Activated CD8-positive, alpha-beta T cell treated with anti-CD3 and anti-CD28 coated beads for 36 hours (primary cell): ENCODE data around the gene SWI5. TPM values are rescaled to one million over a fixed set of nuclear protein-coding genes. Genes with fewer than 3 reads are reported as not detected.
A peak's percentile ranks its signal among the peaks of the same experiment; 100 is the strongest.

ENCODE experiments used
- ATAC-seq: fragments of 200-7000 bp; cut with Tn5 transposase; one replicate; pipeline ENCODE4 v1.10.0; 2021; ENCODE audit warnings: mild to moderate bottlenecking, moderate library complexity
- CTCF ChIA-PET: fragments of 350-600 bp; sonication (Branson Sonifier 250); formaldehyde crosslinking; loops from one replicate; lab custom pipeline; 2021; ENCODE audit warnings: antibody characterized with exemption; lab: Charles Lee
- POLR2A ChIA-PET: fragments of 350-600 bp; sonication (Branson Sonifier 250); formaldehyde crosslinking; loops from one replicate; lab custom pipeline; 2021; ENCODE audit warnings: antibody characterized with exemption; lab: Charles Lee
- DNase-seq: peaks from one replicate; pipeline ENCODE4 v3.0.0-alpha.2; 2020
- H3K27ac Mint-ChIP-seq: one replicate; pipeline ENCODE4 v1.8.0; 2021; ENCODE audit warnings: mild to moderate bottlenecking, mixed read lengths
- H3K27me3 Mint-ChIP-seq: one replicate; pipeline ENCODE4 v1.8.0; 2021; ENCODE audit warnings: mixed read lengths
- H3K36me3 Mint-ChIP-seq: one replicate; pipeline ENCODE4 v1.8.0; 2021; ENCODE audit warnings: low read depth, mixed read lengths
- H3K4me1 Mint-ChIP-seq: one replicate; pipeline ENCODE4 v1.8.0; 2021; ENCODE audit warnings: low read depth, mixed read lengths
- H3K4me3 Mint-ChIP-seq: one replicate; pipeline ENCODE4 v1.8.0; 2021; ENCODE audit warnings: mild to moderate bottlenecking, moderate library complexity, mixed read lengths
- H3K9me3 Mint-ChIP-seq: one replicate; pipeline ENCODE4 v1.8.0; 2021; ENCODE audit warnings: mixed read lengths
- CTCF ChIP-seq: fragments of 200-600 bp; IDR thresholded peaks from one replicate; pipeline ENCODE4 v1.8.0; 2022; ENCODE audit warnings: antibody characterized with exemption, mild to moderate bottlenecking
- intact Hi-C: fragments of 100-400 bp; cut with micrococcal nuclease; formaldehyde crosslinking; loops from one replicate; pipeline ENCODE4 v1.10.0; 2022
- total RNA-seq, 2 experiments: library from RNA; stranded (reverse); gene quantifications; one replicate each; pipeline ENCODE4 v1.2.3, GENCODE V29; 2021

The SWI5 gene
- total RNA-seq, 2 experiments from 2014 or later, result 12.4 to 13.3 TPM

GRCh38 chr9:128247226-128247803 lies 28.8 kb upstream of the SWI5 start:
- Mint-ChIP-seq H3K9me3 (no peaks in the 10 kb centered on the region), H3K27ac (no peak overlapping the region), H3K4me3 (no peak overlapping the region), H3K4me1 (peaks cover 26% of the 10 kb centered on the region), H3K27me3 (peaks cover 20% of the 10 kb centered on the region), H3K36me3 (no peaks in the 10 kb centered on the region)
- intact Hi-C loops, result no loop called here
- DNase-seq (no peak), ATAC-seq (no peak)
- POLR2A ChIA-PET, result no interaction called here
- CTCF ChIA-PET, result no interaction called here
- no peak for TF ChIP-seq CTCF

- Mint-ChIP-seq H3K4me3 (peak overlapping the region; percentile 82), H3K9me3 (no peaks in the 10 kb centered on the region), H3K27ac (peak overlapping the region; percentile 59), H3K4me1 (peaks cover 18% of the 10 kb centered on the region), H3K36me3 (no peaks in the 10 kb centered on the region), H3K27me3 (peaks cover 9% of the 10 kb centered on the region)
- ATAC-seq (no peak), DNase-seq (no peak)
- intact Hi-C loops, result no loop called here
- CTCF ChIA-PET, result interaction anchor here (1.0 kb wide), 1 partner anchor 92 kb away, joined by 3 read pairs; no protein-coding TSS in a partner anchor
- POLR2A ChIA-PET, result interaction anchor here (0.6 to 1.1 kb wide), 4 partner anchors 21 to 52 kb away, joined by 3 read pairs; no protein-coding TSS in a partner anchor
- no peak for TF ChIP-seq CTCF
Observed at GRCh38 chr9:128249558-128249907, 26.5 kb upstream of the SWI5 start.

- Mint-ChIP-seq H3K4me3 (peak overlapping the region; percentile 82), H3K27ac (peak overlapping the region; percentile 59), H3K27me3 (peaks cover 9% of the 10 kb centered on the region), H3K36me3 (no peaks in the 10 kb centered on the region), H3K4me1 (peaks cover 18% of the 10 kb centered on the region), H3K9me3 (no peaks in the 10 kb centered on the region)
- ATAC-seq (peak; percentile 98), DNase-seq (peak; percentile 98)
- ChIA-PET CTCF (interaction anchor here (0.6 to 1.1 kb wide), 5 partner anchors 9 to 91 kb away, joined by 3 read pairs; no protein-coding TSS in a partner anchor), POLR2A (interaction anchor here (0.5 to 1.1 kb wide), 5 partner anchors 20 to 216 kb away, joined by 3 read pairs; no protein-coding TSS in a partner anchor)
- intact Hi-C loops, result no loop called here
- no peak for TF ChIP-seq CTCF
Observed at GRCh38 chr9:128249908-128250838, 25.9 kb upstream of the SWI5 start.

- peak; percentile 33 for DNase-seq
- Mint-ChIP-seq H3K27me3 (peaks cover 5% of the 10 kb centered on the region), H3K4me1 (peaks cover 12% of the 10 kb centered on the region), H3K9me3 (no peaks in the 10 kb centered on the region), H3K36me3 (no peaks in the 10 kb centered on the region), H3K4me3 (peak overlapping the region; percentile 74), H3K27ac (no peak overlapping the region)
- ATAC-seq, result no peak
- intact Hi-C loops, result no loop called here
- ChIA-PET CTCF (interaction anchor here (0.6 to 1.6 kb wide), 5 partner anchors 10 to 67 kb away, joined by 3 read pairs; no protein-coding TSS in a partner anchor), POLR2A (interaction anchor here (1.2 kb wide), 1 partner anchor 90 kb away, joined by 3 read pairs; no protein-coding TSS in a partner anchor)
- TF ChIP-seq CTCF, result no peak
Observed at GRCh38 chr9:128250839-128251731, 25.0 kb upstream of the SWI5 start.
